HG03108 (cell line): ENCODE data around the gene GNAO1.

Experiments used
- ATAC-seq: cut with Tn5 transposase; IDR thresholded peaks from one replicate; pipeline ENCODE4 v1.9.1; 2021; ENCODE audit warnings: moderate library complexity; ENCODE audit not compliant: unreplicated experiment

Gene GNAO1

DNA sequence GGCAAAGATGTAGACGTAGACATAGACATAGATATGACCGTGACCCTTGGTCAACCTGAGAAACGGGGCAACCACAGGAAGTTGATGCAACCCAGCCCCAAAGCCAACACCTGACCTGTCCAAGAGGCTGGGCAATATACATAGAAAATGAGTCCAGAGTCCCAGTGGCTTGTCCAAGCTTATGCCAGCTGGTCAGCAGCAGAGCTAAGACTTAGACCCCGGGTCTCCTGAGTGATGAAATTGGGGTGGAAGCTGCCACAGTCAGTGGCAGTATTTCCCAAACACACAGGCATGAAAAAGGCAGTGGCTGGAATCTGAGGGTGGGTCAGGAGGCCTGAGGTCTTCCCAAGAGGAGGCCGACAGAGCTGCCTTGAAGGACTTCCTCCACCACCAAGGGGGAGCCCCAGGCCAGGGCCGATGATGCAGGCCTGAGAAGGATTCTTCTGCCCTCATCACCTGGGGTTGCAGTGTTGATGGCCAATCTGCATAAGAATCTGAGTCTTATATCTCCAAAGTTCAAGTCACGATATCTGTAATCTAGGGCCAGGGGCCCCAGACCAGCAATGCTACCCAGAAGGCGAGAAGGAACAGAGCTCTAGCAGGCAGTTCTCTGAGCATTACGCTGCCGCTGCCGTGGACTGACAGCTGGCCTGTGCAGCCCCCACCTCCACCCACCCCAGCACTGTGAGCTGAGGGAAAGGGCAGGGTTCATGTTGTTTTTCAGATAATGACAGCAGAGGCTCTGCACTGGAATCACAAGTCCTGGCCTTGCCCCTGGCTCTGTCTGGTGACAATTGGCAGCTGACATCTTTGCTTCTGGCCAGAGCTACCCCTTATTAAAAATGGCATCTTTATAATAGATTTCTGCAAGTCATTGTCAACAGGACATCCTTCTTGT, 72.7 kb downstream of the GNAO1 start:
- ATAC-seq, result no peak

GRCh38 chr16:56264609-56264972, 73.3 kb downstream of the GNAO1 start:
- no peak for ATAC-seq

- ATAC-seq, result no peak
Measured at GRCh38 chr16:56265184-56265583, 73.9 kb downstream of the GNAO1 start.

- ATAC-seq, result no peak
Measured at GRCh38 chr16:56265746-56266145, 74.5 kb downstream of the GNAO1 start.

- no peak for ATAC-seq
Measured at GRCh38 chr16:56266641-56267607, 75.6 kb downstream of the GNAO1 start.

DNA sequence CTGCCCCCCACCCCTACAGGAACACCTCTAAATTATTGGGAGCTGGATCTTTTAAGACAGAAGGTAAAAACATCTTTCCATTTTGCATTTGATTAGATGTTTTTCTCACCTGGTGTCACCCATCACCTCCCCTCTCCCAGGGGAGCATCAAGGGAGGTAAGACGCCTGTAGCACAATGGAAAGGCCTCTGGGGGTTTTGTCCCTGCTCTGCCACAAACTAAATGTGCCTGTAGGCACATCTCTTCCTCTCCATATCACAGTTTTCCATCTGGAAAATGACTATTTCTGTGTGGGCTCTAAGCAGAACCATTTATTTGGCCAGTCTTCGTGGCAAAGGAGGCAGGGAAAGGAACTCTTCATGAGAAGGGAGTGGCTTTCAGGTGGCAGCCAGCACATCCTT, 76.6 kb downstream of the GNAO1 start:
- ATAC-seq, result no peak

DNA sequence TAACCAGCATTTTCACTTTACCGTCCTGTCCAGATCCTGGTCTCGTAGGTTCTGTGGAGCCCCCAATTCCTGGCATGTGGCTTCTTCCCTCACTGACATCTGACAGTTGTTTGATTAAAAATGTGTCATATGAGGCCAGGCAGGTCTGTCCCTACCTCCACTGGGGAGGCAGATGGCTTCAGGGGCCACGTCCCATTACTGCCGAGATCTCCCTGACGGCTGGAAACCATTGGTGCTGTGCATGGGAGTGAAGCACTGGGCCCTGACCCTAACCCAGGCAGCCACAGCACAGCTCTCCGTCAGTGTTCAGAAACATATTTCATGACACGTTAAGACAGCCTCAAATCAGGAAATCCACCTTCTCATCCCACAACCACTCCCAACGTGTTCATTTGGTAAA, 77.5 kb downstream of the GNAO1 start:
- ATAC-seq, result no peak

DNA sequence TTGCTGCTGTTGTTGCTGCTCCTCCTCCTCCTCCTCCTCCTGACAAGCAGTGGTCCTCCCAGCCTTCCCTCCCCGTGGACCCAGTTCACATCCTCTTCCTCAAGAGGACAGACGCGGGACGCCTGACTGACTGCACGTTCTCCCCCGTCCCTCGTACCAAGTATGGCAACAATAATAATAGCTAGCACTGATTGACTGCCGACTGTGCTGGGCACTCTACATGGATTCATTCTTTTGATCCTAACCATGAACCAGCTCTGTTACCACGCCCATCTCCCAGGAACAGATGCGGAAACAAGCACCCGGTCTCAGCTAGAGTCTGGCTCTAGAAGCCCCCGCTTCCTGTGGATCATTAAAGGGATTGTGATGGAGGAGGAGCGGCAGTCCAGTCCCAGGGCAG, 78.0 kb downstream of the GNAO1 start:
- no peak for ATAC-seq

DNA sequence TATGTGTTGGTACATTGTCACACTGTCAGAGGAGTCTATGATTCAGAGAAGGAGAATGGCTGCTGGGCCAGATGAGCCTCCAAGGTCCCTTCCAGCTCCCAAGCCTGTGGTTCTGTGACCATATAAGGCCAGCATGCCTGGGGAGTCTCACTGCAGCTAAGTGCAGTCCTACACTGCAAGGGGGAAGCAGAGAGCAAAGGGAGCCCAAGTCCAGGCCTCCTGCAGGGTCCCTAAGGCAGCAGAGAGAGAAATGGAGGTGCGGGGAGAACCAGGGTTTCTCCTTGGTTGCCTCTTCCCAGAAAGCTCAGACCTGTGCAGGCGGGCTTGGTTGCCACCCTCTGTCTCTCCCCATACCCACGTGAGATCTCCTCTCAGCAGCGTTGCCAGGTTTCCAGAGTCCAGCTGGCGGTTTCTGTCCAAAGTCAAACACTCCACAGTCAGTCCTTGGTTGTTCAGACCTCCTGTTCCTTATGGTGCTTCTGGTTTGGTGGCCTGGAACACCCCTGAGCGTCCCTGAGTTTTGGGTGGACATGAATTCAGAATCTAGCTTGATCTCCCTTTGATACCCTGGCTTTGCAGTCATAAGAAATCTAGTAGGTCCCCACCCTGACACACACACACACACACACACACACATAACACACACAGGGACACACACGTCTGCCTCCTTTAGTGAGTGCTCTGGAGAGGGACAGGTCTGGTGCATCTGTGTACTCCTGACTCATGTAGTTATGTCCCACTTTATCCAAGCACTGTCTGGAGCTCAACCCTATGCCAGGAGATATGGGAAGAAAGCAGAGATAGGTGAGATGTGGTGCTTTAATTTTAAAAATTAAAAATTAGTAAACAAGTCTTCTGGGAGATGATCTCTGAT, 78.8 kb downstream of the GNAO1 start:
- ATAC-seq, result no peak

DNA sequence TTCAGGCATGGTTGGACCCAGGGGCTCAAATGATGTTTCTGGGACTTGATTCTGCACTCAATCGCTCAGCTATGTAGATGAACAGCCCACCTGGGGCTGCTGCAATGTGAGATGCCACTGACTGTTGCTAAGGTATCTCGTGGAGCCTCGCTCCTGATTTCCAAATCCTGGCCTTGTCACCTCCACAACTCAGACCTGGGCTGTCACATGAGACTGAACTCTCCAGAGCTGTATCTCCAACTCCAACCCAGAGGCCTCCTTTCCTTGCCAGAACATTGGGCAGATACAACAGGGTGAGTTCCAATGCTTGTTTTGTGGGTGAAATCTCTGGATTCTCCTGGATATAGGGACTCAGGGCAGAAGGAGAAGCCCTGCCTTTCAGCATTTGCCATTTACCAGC, 79.5 kb downstream of the GNAO1 start:
- ATAC-seq, result no peak

- ATAC-seq, result no peak
Measured at GRCh38 chr16:56272583-56272894, 81.2 kb downstream of the GNAO1 start.

DNA sequence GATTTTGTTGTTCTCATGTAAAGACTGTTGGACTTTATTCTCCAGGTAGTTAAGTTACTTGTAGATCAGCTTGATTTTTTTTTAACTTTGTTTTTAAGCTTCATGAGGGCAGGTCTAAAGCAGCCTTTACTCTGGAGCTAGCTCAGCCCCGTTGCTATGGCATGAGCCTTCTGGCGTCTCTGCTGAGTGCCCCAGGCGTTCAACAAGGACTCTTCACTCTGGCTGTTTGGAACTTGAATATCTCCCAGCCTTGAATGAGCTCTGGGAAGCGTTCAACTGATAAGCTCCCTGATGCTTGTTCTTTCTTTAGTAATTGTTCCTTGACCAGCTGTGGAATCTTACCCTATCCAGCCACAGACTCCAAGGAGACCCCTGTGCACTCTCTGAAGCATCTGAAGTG, 82.3 kb downstream of the GNAO1 start:
- no peak for ATAC-seq

DNA sequence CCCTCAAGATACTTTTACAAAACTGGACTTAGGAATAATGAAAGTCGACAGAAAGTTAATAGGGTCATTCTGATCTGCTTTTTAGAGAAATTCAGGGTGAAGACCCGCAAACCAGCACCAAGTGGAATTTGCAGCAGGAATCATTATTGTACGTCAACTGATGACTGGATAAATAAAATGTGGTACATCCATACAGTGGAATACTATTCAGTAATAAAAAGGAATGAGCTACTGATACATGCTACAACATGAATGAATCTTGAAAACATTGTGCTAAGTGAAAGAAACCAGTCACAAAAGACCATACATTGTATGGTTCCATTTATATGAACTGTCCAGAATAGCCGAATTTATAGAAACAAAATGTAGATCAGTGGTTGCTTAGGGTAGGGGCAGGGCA, 83.1 kb downstream of the GNAO1 start:
- no peak for ATAC-seq

GRCh38 chr16:56275076-56275475, 83.8 kb downstream of the GNAO1 start:
- ATAC-seq, result no peak

- ATAC-seq, result no peak
Measured at GRCh38 chr16:56275801-56276200, 84.5 kb downstream of the GNAO1 start.

- no peak for ATAC-seq
Measured at GRCh38 chr16:56277075-56277474, 85.8 kb downstream of the GNAO1 start.

- no peak for ATAC-seq
Measured at GRCh38 chr16:56278196-56278855, 87.0 kb downstream of the GNAO1 start.

DNA sequence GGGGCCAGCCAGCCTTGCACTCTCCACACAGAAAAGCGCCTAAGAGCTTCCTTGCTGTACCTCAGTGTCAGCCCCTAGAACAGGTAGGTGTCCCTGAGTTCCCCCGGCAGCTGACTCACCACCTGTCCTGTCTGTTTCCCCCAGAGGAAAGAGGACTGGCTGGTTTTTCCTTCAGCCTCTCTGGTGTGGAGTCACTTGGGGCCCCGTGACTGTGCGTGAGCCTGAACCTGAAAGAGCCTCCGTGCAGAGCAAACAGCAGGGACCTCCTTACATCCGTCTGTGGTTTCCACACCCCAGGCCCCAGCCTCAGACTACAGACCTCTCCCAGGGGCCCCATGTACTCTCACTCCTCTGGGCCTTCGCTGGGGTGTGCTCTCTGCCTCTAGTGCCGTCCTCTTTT, 87.8 kb downstream of the GNAO1 start:
- ATAC-seq, result no peak

- ATAC-seq, result no peak
Measured at GRCh38 chr16:56279914-56280313, 88.6 kb downstream of the GNAO1 start.

DNA sequence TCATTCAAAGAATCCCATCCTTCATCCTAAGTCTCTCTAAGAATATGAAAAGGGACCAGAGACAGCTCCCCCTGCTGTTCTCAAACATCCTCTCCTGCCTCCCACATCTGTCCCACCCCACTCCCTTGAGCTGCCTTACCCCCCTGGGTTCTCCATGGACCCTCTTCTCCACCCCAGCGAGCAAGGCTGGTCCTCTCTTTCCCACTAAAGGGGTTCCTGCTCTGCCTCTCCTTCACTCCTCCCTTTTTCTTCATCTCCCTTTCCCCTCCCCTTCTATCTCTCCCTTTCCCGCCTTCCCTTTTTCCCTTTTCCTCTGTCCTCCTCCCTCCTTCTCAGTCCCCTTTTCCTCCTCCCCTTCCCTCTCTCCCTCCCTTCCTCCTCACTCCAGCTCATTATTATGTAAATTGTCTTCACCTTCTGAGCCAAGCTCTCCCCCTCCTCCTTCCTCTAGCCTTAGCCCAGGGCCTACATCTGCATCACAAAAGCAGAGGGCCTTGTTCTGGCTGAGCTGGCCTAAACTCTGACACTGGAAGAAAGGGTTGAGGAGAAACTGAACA, 90.0 kb downstream of the GNAO1 start:
- ATAC-seq, result no peak
